HepG2 (cell line): ENCODE data around the gene ITPR1. TPM values are rescaled to one million over a fixed set of nuclear protein-coding genes. Genes with fewer than 3 reads are reported as not detected.

Source experiments
- KIAA2018 ChIP-seq: sonication (generic); formaldehyde crosslinking; IDR thresholded peaks from 2 replicates; pipeline ENCODE4 v1.5.0; 2020; ENCODE audit warnings: mild to moderate bottlenecking, missing genetic modification reagents, borderline replicate concordance
- PAX8 ChIP-seq: sonication (generic); formaldehyde crosslinking; IDR thresholded peaks from 2 replicates; pipeline ENCODE4 v1.8.0; 2022; ENCODE audit warnings: mild to moderate bottlenecking, missing genetic modification reagents, borderline replicate concordance
- PHF21A ChIP-seq: sonication (generic); formaldehyde crosslinking; IDR thresholded peaks from 2 replicates; pipeline ENCODE4 v1.5.0; 2020; ENCODE audit warnings: mild to moderate bottlenecking, missing genetic modification reagents
- PRDM4 ChIP-seq: sonication (generic); formaldehyde crosslinking; IDR thresholded peaks from 2 replicates; pipeline ENCODE4 v1.9.0; 2021; ENCODE audit warnings: missing genetic modification reagents, borderline replicate concordance
- RARG ChIP-seq: sonication (generic); formaldehyde crosslinking; IDR thresholded peaks from 2 replicates; pipeline ENCODE4 v1.4.0; 2020; ENCODE audit warnings: low read depth, mild to moderate bottlenecking, missing genetic modification reagents
- SAP130 ChIP-seq: IDR thresholded peaks from 2 replicates; pipeline ENCODE4 v1.6.1; 2016; ENCODE audit warnings: low read depth
- ZBTB10 ChIP-seq: sonication (generic); formaldehyde crosslinking; IDR thresholded peaks from 2 replicates; pipeline ENCODE4 v1.4.0; 2020; ENCODE audit warnings: missing genetic modification reagents, borderline replicate concordance
- ZFP36L2 ChIP-seq: sonication (generic); formaldehyde crosslinking; IDR thresholded peaks from 2 replicates; pipeline ENCODE4 v1.4.0; 2020; ENCODE audit warnings: missing genetic modification reagents
- ZFY ChIP-seq: sonication (generic); formaldehyde crosslinking; IDR thresholded peaks from 2 replicates; pipeline ENCODE4 v1.4.0; 2020; ENCODE audit warnings: missing genetic modification reagents
- ZNF296 ChIP-seq: sonication (generic); formaldehyde crosslinking; conservative IDR thresholded peaks from 2 replicates; pipeline ENCODE4 v1.5.0; 2020; ENCODE audit warnings: mild to moderate bottlenecking, missing genetic modification reagents
- ZNF598 ChIP-seq: sonication (generic); formaldehyde crosslinking; IDR thresholded peaks from 2 replicates; pipeline ENCODE4 v1.5.1; 2020; ENCODE audit warnings: mild to moderate bottlenecking, missing genetic modification reagents, borderline replicate concordance
- ZNF619 ChIP-seq: sonication (generic); formaldehyde crosslinking; IDR thresholded peaks from 2 replicates; pipeline ENCODE4 v1.4.0; 2020; ENCODE audit warnings: mild to moderate bottlenecking, missing genetic modification reagents
- ZNF879 ChIP-seq: sonication (generic); formaldehyde crosslinking; IDR thresholded peaks from 2 replicates; pipeline ENCODE4 v1.8.1; 2023; ENCODE audit warnings: missing genetic modification reagents
- polyA plus RNA-seq, 8 experiments: library from polyadenylated mRNA; depleted of rRNA in 3 of 8; stranded (reverse) in 7 of 8; unstranded in 1 of 8; fragments of >200 nt; fragmentation: Illumina TruSeq in 4 of 8; extraction: Trizol in 4 of 8; gene quantifications; 2 replicates each; pipeline versions ENCODE4 v1.2.1 to v1.2.3, GENCODE V29; 2011 to 2016; ENCODE audit warnings: low read depth in 4 of 8, missing spikeins in 1 of 8, mixed read lengths in 1 of 8; ENCODE audit not compliant: insufficient read depth in 1 of 8
- total RNA-seq, 5 experiments: library from RNA; depleted of rRNA; stranded (reverse); fragments of >200 nt; fragmentation: Illumina TruSeq; extraction: Trizol; gene quantifications; 2 replicates each; pipeline ENCODE4 v1.2.3, GENCODE V29; 2016; ENCODE audit warnings: low read depth in 1 of 5
- TF ChIP-seq, protein P1 (sequence below): sonication (generic); formaldehyde crosslinking; IDR thresholded peaks from 2 replicates; pipeline ENCODE4 v1.8.0; 2022; ENCODE audit warnings: missing genetic modification reagents, mild to moderate bottlenecking, borderline replicate concordance

The ITPR1 gene
- total and polyA plus RNA-seq, 2 of the 13 experiments (the other 11 are each of a cell fraction or from before 2014, with no cell fraction given) = 10.0 to 11.4 TPM

- TF ChIP-seq PRDM4 (CRISPR knock-in tag) = no peak
- TF ChIP-seq ZNF619 (CRISPR knock-in tag) = no peak
- no peak for TF ChIP-seq ZNF598 (CRISPR knock-in tag)
- no peak for TF ChIP-seq ZBTB10
- no peak for TF ChIP-seq ZNF879 (CRISPR knock-in tag)
- peak; percentile 40; the same call in 1 of the 2 replicates for TF ChIP-seq PHF21A (CRISPR knock-in tag)
- TF ChIP-seq RARG (CRISPR knock-in tag) = no peak
- no peak for TF ChIP-seq ZFP36L2 (CRISPR knock-in tag)
- TF ChIP-seq PAX8 (CRISPR knock-in tag) = no peak
- TF ChIP-seq, protein P1, sequence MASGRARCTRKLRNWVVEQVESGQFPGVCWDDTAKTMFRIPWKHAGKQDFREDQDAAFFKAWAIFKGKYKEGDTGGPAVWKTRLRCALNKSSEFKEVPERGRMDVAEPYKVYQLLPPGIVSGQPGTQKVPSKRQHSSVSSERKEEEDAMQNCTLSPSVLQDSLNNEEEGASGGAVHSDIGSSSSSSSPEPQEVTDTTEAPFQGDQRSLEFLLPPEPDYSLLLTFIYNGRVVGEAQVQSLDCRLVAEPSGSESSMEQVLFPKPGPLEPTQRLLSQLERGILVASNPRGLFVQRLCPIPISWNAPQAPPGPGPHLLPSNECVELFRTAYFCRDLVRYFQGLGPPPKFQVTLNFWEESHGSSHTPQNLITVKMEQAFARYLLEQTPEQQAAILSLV (CRISPR knock-in tag) = no peak
- peak; percentile 58; the same call in 1 of the 2 replicates for TF ChIP-seq SAP130
- TF ChIP-seq ZNF296 (CRISPR knock-in tag) = no peak
- no peak for TF ChIP-seq KIAA2018 (CRISPR knock-in tag)
- 0 out of 2 replicates have a peak, but pooled peaks have one; percentile 14 for TF ChIP-seq ZFY
These were observed 19.9 kb downstream of the ITPR1 start (continued) for GRCh38 chr3:4512895-4513616.
